ENCODE data around the gene MIB1.

MIB1 gene

GRCh38 chr18:21889570-21889969 lies 149.0 kb downstream of the MIB1 start:
- Histone ChIP-seq H3K27ac (ENCODE audit: low read length) (no peak overlapping the region), H3K4me3 (ENCODE audit: low read length in 2 of 2) (no peak overlapping the region), H3K4me1 (ENCODE audit: control insufficient read depth, insufficient read depth, low read length) (no peaks in the 10 kb centered on the region), H3K9ac (ENCODE audit: low read length in 2 of 2) (no peak overlapping the region), H3K36me3 (ENCODE audit: control insufficient read depth in 2 of 2, insufficient read depth in 2 of 2, low read length in 2 of 2) (no peaks in the 10 kb centered on the region), H3K9me3 (ENCODE audit: control insufficient read depth in 2 of 2, low read length in 2 of 2) (no peaks in the 10 kb centered on the region), H3K27me3 (ENCODE audit: control insufficient read depth in 1 of 2, insufficient read depth in 2 of 2, low read length in 2 of 2) (no peaks in the 10 kb centered on the region)

DNA sequence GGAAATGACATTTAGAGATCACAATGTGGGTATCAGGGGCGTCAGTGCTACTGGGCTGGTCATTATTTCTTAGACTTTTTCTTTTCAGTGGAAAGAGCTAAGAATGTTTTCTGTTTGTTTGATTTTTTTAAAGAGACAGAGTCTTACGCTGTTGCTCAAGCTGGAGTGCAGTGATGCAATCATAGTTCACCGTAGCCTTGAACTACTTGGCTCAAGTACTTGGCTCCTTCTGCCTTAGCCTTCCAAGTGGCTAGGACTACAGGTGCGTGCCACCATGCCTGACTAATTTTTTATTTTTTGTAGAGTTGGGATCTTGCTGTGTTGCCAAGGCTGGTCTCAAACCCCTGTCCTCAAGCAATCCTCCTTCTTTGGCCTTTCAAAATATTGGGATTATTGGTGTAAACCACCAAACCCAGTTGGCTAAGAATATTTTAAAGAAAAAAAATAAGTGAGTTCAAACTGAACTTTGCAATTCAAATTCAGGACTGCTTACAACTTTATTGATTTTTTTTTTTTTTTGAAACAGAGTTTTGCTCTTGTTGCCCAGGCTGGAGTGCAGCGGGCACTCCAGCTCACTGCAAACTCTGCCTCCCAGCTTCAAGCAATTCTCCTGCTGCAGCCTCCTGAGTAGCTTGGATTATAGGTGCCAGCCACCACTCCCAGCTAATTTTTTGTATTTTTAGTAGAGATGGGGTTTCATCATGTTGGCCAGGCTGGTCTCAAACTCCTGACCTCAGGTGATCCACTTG lies 154.2 kb downstream of the MIB1 start:
- H3K9ac ChIP-seq (ENCODE audit: low read length in 2 of 2) = no peak overlapping the region
- H3K4me1 ChIP-seq (ENCODE audit: control insufficient read depth, insufficient read depth, low read length) = no peaks in the 10 kb centered on the region
- no peak overlapping the region for H3K27ac ChIP-seq (ENCODE audit: low read length)
- H3K27me3 ChIP-seq (ENCODE audit: control insufficient read depth in 1 of 2, insufficient read depth in 2 of 2, low read length in 2 of 2) = no peaks in the 10 kb centered on the region
- no peak overlapping the region for H3K4me3 ChIP-seq (ENCODE audit: low read length in 2 of 2)
- H3K36me3 ChIP-seq (ENCODE audit: control insufficient read depth in 2 of 2, insufficient read depth in 2 of 2, low read length in 2 of 2) = no peaks in the 10 kb centered on the region
- no peaks in the 10 kb centered on the region for H3K9me3 ChIP-seq (ENCODE audit: control insufficient read depth in 2 of 2, low read length in 2 of 2)

DNA sequence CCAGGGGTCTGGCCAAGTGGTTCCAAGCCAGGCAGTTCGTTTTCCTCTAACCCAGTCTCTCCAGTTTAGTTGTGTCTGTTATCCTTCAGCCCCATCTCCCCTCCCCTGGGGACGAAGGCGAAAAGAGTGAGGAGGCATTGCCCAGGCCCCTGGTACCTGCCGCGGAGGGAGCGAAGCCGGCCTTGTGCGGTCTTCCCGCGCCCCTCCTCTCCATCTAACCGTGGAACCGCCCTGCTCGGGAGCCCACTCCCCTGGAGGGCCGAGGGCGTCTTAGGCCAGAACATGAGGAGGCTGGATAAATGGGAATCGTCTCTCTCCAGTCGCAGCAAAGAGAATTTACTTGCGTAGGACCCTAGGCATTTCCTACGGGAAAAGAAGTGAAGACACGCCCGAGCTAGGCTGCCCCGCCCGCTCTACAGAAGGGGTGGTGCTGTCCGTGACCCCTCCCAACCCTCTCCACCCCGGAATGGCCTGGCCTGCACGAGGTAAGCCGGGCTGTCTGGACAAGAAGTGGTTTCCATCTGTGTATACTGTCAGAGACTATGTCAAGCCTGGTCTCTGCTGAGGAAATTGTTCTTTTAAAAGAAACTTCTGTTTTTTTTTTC lies 156.2 kb downstream of the MIB1 start:
- Histone ChIP-seq H3K27ac (ENCODE audit: low read length) (no peak overlapping the region), H3K4me3 (ENCODE audit: low read length in 2 of 2) (no peak overlapping the region), H3K27me3 (ENCODE audit: control insufficient read depth in 1 of 2, insufficient read depth in 2 of 2, low read length in 2 of 2) (no peaks in the 10 kb centered on the region), H3K9ac (ENCODE audit: low read length in 2 of 2) (no peak overlapping the region), H3K4me1 (ENCODE audit: control insufficient read depth, insufficient read depth, low read length) (peaks cover 4% of the 10 kb centered on the region), H3K9me3 (ENCODE audit: control insufficient read depth in 2 of 2, low read length in 2 of 2) (no peaks in the 10 kb centered on the region), H3K36me3 (ENCODE audit: control insufficient read depth in 2 of 2, insufficient read depth in 2 of 2, low read length in 2 of 2) (no peaks in the 10 kb centered on the region)

- Histone ChIP-seq H3K9me3 (ENCODE audit: control insufficient read depth in 2 of 2, low read length in 2 of 2) (no peaks in the 10 kb centered on the region), H3K9ac (ENCODE audit: low read length in 2 of 2) (no peak overlapping the region), H3K36me3 (ENCODE audit: control insufficient read depth in 2 of 2, insufficient read depth in 2 of 2, low read length in 2 of 2) (no peaks in the 10 kb centered on the region), H3K27me3 (ENCODE audit: control insufficient read depth in 1 of 2, insufficient read depth in 2 of 2, low read length in 2 of 2) (no peaks in the 10 kb centered on the region), H3K4me1 (ENCODE audit: control insufficient read depth, insufficient read depth, low read length) (peaks cover 4% of the 10 kb centered on the region), H3K4me3 (ENCODE audit: low read length in 2 of 2) (no peak overlapping the region), H3K27ac (ENCODE audit: low read length) (no peak overlapping the region)
Measured at GRCh38 chr18:21897811-21898210, 157.2 kb downstream of the MIB1 start.

GRCh38 chr18:21900605-21901352 lies 160.2 kb downstream of the MIB1 start:
- H3K27ac ChIP-seq (ENCODE audit: low read length) = no peak overlapping the region
- H3K4me3 ChIP-seq (ENCODE audit: low read length in 2 of 2) = no peak overlapping the region
- no peaks in the 10 kb centered on the region for H3K9me3 ChIP-seq (ENCODE audit: control insufficient read depth in 2 of 2, low read length in 2 of 2)
- no peaks in the 10 kb centered on the region for H3K36me3 ChIP-seq (ENCODE audit: control insufficient read depth in 2 of 2, insufficient read depth in 2 of 2, low read length in 2 of 2)
- no peak overlapping the region for H3K9ac ChIP-seq (ENCODE audit: low read length in 2 of 2)
- peaks cover 9% of the 10 kb centered on the region for H3K4me1 ChIP-seq (ENCODE audit: control insufficient read depth, insufficient read depth, low read length)
- no peaks in the 10 kb centered on the region for H3K27me3 ChIP-seq (ENCODE audit: control insufficient read depth in 1 of 2, insufficient read depth in 2 of 2, low read length in 2 of 2)

DNA sequence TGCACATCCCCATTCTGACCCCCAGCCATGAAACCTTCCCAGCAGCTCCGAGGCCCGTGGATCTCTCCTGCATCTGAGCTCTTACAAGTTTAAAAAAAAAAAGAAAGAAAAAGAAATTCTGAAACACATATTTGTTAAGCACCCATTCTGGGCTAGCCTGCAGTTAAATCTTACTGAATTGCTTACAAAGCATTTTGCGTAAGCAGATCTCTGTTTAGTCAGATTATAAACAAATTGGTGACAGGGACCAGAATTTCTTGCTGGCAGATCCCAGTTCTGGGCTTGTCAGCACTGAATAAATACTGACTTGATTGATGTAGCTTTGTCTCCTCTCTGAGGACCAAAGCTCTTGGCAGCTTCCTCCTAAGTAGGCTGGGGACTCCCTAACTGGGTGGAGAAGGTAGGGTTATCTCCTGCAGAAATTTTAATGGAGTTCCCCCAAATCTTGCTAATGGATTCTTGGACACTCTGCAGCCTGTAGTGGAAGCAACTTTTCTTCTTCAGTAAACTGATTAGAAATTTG lies 160.9 kb downstream of the MIB1 start:
- Histone ChIP-seq H3K4me1 (ENCODE audit: control insufficient read depth, insufficient read depth, low read length) (peaks cover 9% of the 10 kb centered on the region), H3K36me3 (ENCODE audit: control insufficient read depth in 2 of 2, insufficient read depth in 2 of 2, low read length in 2 of 2) (no peaks in the 10 kb centered on the region), H3K27ac (ENCODE audit: low read length) (no peak overlapping the region), H3K9me3 (ENCODE audit: control insufficient read depth in 2 of 2, low read length in 2 of 2) (no peaks in the 10 kb centered on the region), H3K27me3 (ENCODE audit: control insufficient read depth in 1 of 2, insufficient read depth in 2 of 2, low read length in 2 of 2) (no peaks in the 10 kb centered on the region), H3K4me3 (ENCODE audit: low read length in 2 of 2) (no peak overlapping the region), H3K9ac (ENCODE audit: low read length in 2 of 2) (no peak overlapping the region)

GRCh38 chr18:21903709-21904108 lies 163.1 kb downstream of the MIB1 start:
- no peaks in the 10 kb centered on the region for H3K9me3 ChIP-seq (ENCODE audit: control insufficient read depth in 2 of 2, low read length in 2 of 2)
- no peaks in the 10 kb centered on the region for H3K36me3 ChIP-seq (ENCODE audit: control insufficient read depth in 2 of 2, insufficient read depth in 2 of 2, low read length in 2 of 2)
- no peak overlapping the region for H3K9ac ChIP-seq (ENCODE audit: low read length in 2 of 2)
- no peak overlapping the region for H3K4me3 ChIP-seq (ENCODE audit: low read length in 2 of 2)
- no peaks in the 10 kb centered on the region for H3K27me3 ChIP-seq (ENCODE audit: control insufficient read depth in 1 of 2, insufficient read depth in 2 of 2, low read length in 2 of 2)
- no peak overlapping the region for H3K27ac ChIP-seq (ENCODE audit: low read length)
- peaks cover 9% of the 10 kb centered on the region for H3K4me1 ChIP-seq (ENCODE audit: control insufficient read depth, insufficient read depth, low read length)

DNA sequence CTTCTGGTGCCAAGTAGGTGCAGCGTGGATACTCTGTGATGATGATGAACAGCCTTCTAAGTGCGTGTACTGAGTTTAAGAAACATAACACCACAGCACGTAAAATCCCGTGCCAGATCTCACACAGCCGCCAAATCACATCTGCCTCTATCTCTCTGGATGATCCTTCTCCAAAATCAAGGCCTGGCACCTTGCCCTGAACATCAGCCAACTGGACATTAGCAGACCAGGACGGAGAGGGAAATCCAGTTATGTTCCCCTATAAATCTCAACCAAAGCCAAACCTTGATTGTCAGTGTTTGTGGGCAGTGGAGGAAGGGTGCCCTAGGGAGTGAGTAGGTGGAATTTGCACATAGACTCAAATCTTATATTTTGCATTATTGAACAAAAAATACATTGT lies 164.3 kb downstream of the MIB1 start:
- no peaks in the 10 kb centered on the region for H3K9me3 ChIP-seq (ENCODE audit: control insufficient read depth in 2 of 2, low read length in 2 of 2)
- H3K27ac ChIP-seq (ENCODE audit: low read length) = no peak overlapping the region
- H3K36me3 ChIP-seq (ENCODE audit: control insufficient read depth in 2 of 2, insufficient read depth in 2 of 2, low read length in 2 of 2) = no peaks in the 10 kb centered on the region
- H3K9ac ChIP-seq (ENCODE audit: low read length in 2 of 2) = no peak overlapping the region
- no peaks in the 10 kb centered on the region for H3K27me3 ChIP-seq (ENCODE audit: control insufficient read depth in 1 of 2, insufficient read depth in 2 of 2, low read length in 2 of 2)
- no peak overlapping the region for H3K4me3 ChIP-seq (ENCODE audit: low read length in 2 of 2)
- H3K4me1 ChIP-seq (ENCODE audit: control insufficient read depth, insufficient read depth, low read length) = peaks cover 9% of the 10 kb centered on the region

GRCh38 chr18:21907451-21907850 lies 166.9 kb downstream of the MIB1 start:
- peaks cover 5% of the 10 kb centered on the region for H3K4me1 ChIP-seq (ENCODE audit: control insufficient read depth, insufficient read depth, low read length)
- no peak overlapping the region for H3K4me3 ChIP-seq (ENCODE audit: low read length in 2 of 2)
- H3K27me3 ChIP-seq (ENCODE audit: control insufficient read depth in 1 of 2, insufficient read depth in 2 of 2, low read length in 2 of 2) = no peaks in the 10 kb centered on the region
- H3K9me3 ChIP-seq (ENCODE audit: control insufficient read depth in 2 of 2, low read length in 2 of 2) = no peaks in the 10 kb centered on the region
- no peaks in the 10 kb centered on the region for H3K36me3 ChIP-seq (ENCODE audit: control insufficient read depth in 2 of 2, insufficient read depth in 2 of 2, low read length in 2 of 2)
- no peak overlapping the region for H3K27ac ChIP-seq (ENCODE audit: low read length)
- no peak overlapping the region for H3K9ac ChIP-seq (ENCODE audit: low read length in 2 of 2)

GRCh38 chr18:21908711-21909110 lies 168.1 kb downstream of the MIB1 start:
- no peaks in the 10 kb centered on the region for H3K9me3 ChIP-seq (ENCODE audit: control insufficient read depth in 2 of 2, low read length in 2 of 2)
- H3K36me3 ChIP-seq (ENCODE audit: control insufficient read depth in 2 of 2, insufficient read depth in 2 of 2, low read length in 2 of 2) = no peaks in the 10 kb centered on the region
- H3K9ac ChIP-seq (ENCODE audit: low read length in 2 of 2) = no peak overlapping the region
- no peaks in the 10 kb centered on the region for H3K27me3 ChIP-seq (ENCODE audit: control insufficient read depth in 1 of 2, insufficient read depth in 2 of 2, low read length in 2 of 2)
- H3K27ac ChIP-seq (ENCODE audit: low read length) = no peak overlapping the region
- no peak overlapping the region for H3K4me3 ChIP-seq (ENCODE audit: low read length in 2 of 2)
- peaks cover 5% of the 10 kb centered on the region for H3K4me1 ChIP-seq (ENCODE audit: control insufficient read depth, insufficient read depth, low read length)
